Ovary (tissue), 3 donors: ENCODE measurements around the gene ARL6IP5.

Experiments used
- POLR2A ChIP-seq: fragments of 450-650 bp; IDR thresholded peaks from one replicate; pipeline ENCODE4 v1.6.1; 2017; ENCODE audit warnings: antibody characterized with exemption, mild to moderate bottlenecking, moderate library complexity
- TF ChIP-seq, protein P1 (sequence below), 3 donors: fragments of 450-650 bp in 2 of 3; fragments of 200-600 bp in 1 of 3; IDR thresholded peaks; one replicate each; pipeline versions ENCODE4 v1.5.1 to v1.8.0; 2016 to 2022; ENCODE audit warnings: antibody characterized with exemption in 3 of 3, mild to moderate bottlenecking in 1 of 3
- donor health status: DM: no; HTN: no; CAD: no.

DNA sequence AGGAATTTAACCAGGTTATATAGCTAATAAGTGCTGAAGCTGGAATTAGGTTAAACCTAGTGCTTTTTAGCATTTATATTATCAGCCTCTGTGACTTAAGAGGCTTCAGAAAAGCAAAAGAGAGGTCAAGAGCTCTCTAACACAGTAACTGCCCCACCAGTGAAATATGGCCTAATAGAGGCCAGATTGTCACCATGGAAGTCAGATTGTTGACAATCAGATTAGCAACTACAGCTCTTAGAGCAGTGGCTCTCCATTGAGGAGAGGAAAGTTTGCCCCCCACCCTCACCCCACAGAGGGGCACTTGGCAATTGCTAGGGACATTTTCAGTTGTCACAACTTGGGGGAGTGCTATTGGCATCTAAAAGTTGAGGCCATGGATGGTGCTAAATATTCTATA is 61.0 kb downstream of the ARL6IP5 start:
- TF ChIP-seq, protein P1, sequence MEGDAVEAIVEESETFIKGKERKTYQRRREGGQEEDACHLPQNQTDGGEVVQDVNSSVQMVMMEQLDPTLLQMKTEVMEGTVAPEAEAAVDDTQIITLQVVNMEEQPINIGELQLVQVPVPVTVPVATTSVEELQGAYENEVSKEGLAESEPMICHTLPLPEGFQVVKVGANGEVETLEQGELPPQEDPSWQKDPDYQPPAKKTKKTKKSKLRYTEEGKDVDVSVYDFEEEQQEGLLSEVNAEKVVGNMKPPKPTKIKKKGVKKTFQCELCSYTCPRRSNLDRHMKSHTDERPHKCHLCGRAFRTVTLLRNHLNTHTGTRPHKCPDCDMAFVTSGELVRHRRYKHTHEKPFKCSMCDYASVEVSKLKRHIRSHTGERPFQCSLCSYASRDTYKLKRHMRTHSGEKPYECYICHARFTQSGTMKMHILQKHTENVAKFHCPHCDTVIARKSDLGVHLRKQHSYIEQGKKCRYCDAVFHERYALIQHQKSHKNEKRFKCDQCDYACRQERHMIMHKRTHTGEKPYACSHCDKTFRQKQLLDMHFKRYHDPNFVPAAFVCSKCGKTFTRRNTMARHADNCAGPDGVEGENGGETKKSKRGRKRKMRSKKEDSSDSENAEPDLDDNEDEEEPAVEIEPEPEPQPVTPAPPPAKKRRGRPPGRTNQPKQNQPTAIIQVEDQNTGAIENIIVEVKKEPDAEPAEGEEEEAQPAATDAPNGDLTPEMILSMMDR (IDR thresholded peaks at IDR 0.05), result no peak
- TF ChIP-seq POLR2A, result no peak
